ENCODE data around the gene NAT9.

DNA sequence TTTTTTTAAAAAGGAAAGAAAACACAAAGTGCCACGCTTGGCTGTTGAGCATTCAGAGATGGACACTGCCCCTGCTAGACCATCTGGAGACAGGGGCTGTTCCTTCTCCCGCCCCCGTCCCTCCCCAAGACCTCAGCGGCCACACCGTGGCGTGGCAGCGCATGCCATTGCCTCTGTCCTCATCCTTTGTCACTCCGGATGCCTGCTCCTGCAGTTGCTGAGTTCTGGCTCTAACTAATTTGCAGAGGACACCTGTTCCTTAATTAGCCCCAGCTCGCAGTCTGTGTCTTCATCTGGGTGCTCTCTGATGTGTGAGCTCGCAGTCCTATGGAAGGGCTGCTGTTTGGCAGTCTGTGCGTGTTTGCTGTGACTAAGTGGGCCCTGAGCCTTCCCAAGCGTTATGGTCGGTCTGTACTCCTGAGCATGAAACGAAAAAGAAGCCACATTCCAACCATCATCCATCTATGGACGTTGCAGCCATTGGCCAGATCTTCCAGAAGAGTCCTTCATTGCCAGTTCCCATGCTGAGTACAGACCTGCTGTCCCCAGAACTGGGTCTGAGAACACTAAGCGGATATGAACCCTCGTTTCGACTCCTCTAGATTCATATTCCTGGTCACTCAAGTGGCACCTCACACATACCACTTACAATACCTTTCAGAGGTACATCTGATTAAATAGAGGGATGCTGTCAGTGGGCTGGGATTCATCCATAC, 40.9 kb upstream of the NAT9 start:
- TF ChIP-seq, protein P1, sequence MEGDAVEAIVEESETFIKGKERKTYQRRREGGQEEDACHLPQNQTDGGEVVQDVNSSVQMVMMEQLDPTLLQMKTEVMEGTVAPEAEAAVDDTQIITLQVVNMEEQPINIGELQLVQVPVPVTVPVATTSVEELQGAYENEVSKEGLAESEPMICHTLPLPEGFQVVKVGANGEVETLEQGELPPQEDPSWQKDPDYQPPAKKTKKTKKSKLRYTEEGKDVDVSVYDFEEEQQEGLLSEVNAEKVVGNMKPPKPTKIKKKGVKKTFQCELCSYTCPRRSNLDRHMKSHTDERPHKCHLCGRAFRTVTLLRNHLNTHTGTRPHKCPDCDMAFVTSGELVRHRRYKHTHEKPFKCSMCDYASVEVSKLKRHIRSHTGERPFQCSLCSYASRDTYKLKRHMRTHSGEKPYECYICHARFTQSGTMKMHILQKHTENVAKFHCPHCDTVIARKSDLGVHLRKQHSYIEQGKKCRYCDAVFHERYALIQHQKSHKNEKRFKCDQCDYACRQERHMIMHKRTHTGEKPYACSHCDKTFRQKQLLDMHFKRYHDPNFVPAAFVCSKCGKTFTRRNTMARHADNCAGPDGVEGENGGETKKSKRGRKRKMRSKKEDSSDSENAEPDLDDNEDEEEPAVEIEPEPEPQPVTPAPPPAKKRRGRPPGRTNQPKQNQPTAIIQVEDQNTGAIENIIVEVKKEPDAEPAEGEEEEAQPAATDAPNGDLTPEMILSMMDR (IDR thresholded peaks at IDR 0.05 in 8 of 11, conservative IDR thresholded peaks at IDR 0.05 in 3 of 11) = no peak
- no peak for TF ChIP-seq POLR2AphosphoS5 (IDR thresholded peaks at IDR 0.05)

Measured in spleen (tissue), 7 donors.